NCI-H2227 (cell line): ENCODE results near the gene THUMPD3.

Experiments used
- DNase-seq: peaks from one replicate; lab custom pipeline; 2025; ENCODE audit not compliant: unreplicated experiment; lab: John Stamatoyannopoulos, UW

Gene THUMPD3

GRCh38 chr3:9415485-9416138 is 52.8 kb downstream of the THUMPD3 start:
- DNase-seq = no peak

- no peak for DNase-seq
Observed at GRCh38 chr3:9416139-9416780, 53.4 kb downstream of the THUMPD3 start.

- no peak for DNase-seq
Observed at GRCh38 chr3:9420850-9421549, 58.1 kb downstream of the THUMPD3 start.

GRCh38 chr3:9422712-9423424 is 60.0 kb downstream of the THUMPD3 start:
- peak; percentile 42 for DNase-seq

- no peak for DNase-seq
Observed at GRCh38 chr3:9428411-9428810, 65.6 kb downstream of the THUMPD3 start.

- DNase-seq = no peak
Observed at GRCh38 chr3:9430733-9431132, 67.9 kb downstream of the THUMPD3 start.

GRCh38 chr3:9433627-9434521 is 71.0 kb downstream of the THUMPD3 start:
- no peak for DNase-seq

GRCh38 chr3:9435316-9435715 is 72.5 kb downstream of the THUMPD3 start:
- no peak for DNase-seq
